ENCODE measurements around the gene INSC. TPM values are rescaled to one million over a fixed set of nuclear protein-coding genes. Genes with fewer than 3 reads are reported as not detected.

Gene INSC
- total and polyA plus RNA-seq, 2 experiments from 2014 or later, result 0.97 to 1.5 TPM

DNA sequence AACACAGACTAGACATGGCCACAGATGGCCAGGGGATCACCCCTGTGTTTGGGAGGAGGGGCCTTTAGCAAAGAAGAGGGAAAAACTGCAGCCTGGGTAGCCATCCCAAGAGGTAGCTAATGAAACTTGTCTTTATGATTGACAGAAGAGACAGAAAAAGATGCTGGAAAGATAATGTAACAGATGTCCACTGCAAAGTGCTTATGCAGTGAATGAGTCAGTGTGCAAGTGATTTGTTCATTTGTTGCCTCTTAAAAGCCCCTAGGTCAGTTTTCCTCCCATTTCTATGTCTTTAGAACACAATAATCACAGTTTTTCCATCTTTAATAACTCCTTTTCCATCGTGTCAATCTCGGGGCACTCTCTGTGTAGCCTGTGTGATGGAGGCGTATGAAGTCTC is 57.2 kb downstream of the INSC start:
- DNase-seq (ENCODE audit: low spot score) (no peak), ATAC-seq (no peak)
- Histone ChIP-seq H3K27ac (ENCODE audit: low read depth) (no peak overlapping the region), H3K79me2 (replicated peaks; ENCODE audit: insufficient read depth) (no peaks in the 10 kb centered on the region), H3K27me3 (ENCODE audit: insufficient read depth) (no peaks in the 10 kb centered on the region), H3K4me2 (no peak overlapping the region), H3F3A (replicated peaks; ENCODE audit: low read depth) (no peaks in the 10 kb centered on the region), H3K4me1 (ENCODE audit: insufficient read depth) (no peaks in the 10 kb centered on the region), H4K20me1 (replicated peaks; ENCODE audit: insufficient read depth) (no peaks in the 10 kb centered on the region), H3K9me2 (ENCODE audit: insufficient read depth) (no peaks in the 10 kb centered on the region), H2AFZ (no peak overlapping the region), H3K4me3 (no peak overlapping the region), H3K36me3 (ENCODE audit: insufficient read depth) (no peaks in the 10 kb centered on the region)
- no peaks in the 10 kb centered on the region for H3K36me3 Mint-ChIP-seq (ENCODE audit: low read depth)
- H3K9me3 Mint-ChIP-seq, result no peaks in the 10 kb centered on the region
- H3K4me3 Mint-ChIP-seq, result no peak overlapping the region
- no peaks in the 10 kb centered on the region for H3K4me1 Mint-ChIP-seq
- no peak overlapping the region for H3K27ac Mint-ChIP-seq
- TF ChIP-seq, protein P1, sequence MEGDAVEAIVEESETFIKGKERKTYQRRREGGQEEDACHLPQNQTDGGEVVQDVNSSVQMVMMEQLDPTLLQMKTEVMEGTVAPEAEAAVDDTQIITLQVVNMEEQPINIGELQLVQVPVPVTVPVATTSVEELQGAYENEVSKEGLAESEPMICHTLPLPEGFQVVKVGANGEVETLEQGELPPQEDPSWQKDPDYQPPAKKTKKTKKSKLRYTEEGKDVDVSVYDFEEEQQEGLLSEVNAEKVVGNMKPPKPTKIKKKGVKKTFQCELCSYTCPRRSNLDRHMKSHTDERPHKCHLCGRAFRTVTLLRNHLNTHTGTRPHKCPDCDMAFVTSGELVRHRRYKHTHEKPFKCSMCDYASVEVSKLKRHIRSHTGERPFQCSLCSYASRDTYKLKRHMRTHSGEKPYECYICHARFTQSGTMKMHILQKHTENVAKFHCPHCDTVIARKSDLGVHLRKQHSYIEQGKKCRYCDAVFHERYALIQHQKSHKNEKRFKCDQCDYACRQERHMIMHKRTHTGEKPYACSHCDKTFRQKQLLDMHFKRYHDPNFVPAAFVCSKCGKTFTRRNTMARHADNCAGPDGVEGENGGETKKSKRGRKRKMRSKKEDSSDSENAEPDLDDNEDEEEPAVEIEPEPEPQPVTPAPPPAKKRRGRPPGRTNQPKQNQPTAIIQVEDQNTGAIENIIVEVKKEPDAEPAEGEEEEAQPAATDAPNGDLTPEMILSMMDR (conservative IDR thresholded peaks at IDR 0.05; ENCODE audit: low read depth in 2 of 2), result no peak
- TF ChIP-seq POLR2AphosphoS5 (IDR thresholded peaks at IDR 0.05; ENCODE audit: low read depth) (no peak), JUNB (IDR thresholded peaks at IDR 0.05; ENCODE audit: unreplicated experiment) (no peak), STAT1 (IDR thresholded peaks at IDR 0.05; ENCODE audit: unreplicated experiment) (no peak), ZNF114 (CRISPR knock-in tag; IDR thresholded peaks at IDR 0.05) (no peak), NANOG (IDR thresholded peaks at IDR 0.05; ENCODE audit: borderline replicate concordance) (no peak), EZH2 (IDR thresholded peaks at IDR 0.05; ENCODE audit: low read depth, unreplicated experiment) (no peak), ZNF331 (CRISPR knock-in tag; IDR thresholded peaks at IDR 0.05; ENCODE audit: low read depth) (no peak), EZH2phosphoT487 (IDR thresholded peaks at IDR 0.05; ENCODE audit: unreplicated experiment) (no peak), CREB1 (CRISPR knock-in tag; IDR thresholded peaks at IDR 0.05; ENCODE audit: low read depth) (no peak)
- TF ChIP-seq, protein P2, sequence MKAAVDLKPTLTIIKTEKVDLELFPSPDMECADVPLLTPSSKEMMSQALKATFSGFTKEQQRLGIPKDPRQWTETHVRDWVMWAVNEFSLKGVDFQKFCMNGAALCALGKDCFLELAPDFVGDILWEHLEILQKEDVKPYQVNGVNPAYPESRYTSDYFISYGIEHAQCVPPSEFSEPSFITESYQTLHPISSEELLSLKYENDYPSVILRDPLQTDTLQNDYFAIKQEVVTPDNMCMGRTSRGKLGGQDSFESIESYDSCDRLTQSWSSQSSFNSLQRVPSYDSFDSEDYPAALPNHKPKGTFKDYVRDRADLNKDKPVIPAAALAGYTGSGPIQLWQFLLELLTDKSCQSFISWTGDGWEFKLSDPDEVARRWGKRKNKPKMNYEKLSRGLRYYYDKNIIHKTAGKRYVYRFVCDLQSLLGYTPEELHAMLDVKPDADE (IDR thresholded peaks at IDR 0.05), result no peak
- TF ChIP-seq, protein P3, sequence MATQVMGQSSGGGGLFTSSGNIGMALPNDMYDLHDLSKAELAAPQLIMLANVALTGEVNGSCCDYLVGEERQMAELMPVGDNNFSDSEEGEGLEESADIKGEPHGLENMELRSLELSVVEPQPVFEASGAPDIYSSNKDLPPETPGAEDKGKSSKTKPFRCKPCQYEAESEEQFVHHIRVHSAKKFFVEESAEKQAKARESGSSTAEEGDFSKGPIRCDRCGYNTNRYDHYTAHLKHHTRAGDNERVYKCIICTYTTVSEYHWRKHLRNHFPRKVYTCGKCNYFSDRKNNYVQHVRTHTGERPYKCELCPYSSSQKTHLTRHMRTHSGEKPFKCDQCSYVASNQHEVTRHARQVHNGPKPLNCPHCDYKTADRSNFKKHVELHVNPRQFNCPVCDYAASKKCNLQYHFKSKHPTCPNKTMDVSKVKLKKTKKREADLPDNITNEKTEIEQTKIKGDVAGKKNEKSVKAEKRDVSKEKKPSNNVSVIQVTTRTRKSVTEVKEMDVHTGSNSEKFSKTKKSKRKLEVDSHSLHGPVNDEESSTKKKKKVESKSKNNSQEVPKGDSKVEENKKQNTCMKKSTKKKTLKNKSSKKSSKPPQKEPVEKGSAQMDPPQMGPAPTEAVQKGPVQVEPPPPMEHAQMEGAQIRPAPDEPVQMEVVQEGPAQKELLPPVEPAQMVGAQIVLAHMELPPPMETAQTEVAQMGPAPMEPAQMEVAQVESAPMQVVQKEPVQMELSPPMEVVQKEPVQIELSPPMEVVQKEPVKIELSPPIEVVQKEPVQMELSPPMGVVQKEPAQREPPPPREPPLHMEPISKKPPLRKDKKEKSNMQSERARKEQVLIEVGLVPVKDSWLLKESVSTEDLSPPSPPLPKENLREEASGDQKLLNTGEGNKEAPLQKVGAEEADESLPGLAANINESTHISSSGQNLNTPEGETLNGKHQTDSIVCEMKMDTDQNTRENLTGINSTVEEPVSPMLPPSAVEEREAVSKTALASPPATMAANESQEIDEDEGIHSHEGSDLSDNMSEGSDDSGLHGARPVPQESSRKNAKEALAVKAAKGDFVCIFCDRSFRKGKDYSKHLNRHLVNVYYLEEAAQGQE (IDR thresholded peaks at IDR 0.05; ENCODE audit: unreplicated experiment), result no peak
- TF ChIP-seq, protein P4, sequence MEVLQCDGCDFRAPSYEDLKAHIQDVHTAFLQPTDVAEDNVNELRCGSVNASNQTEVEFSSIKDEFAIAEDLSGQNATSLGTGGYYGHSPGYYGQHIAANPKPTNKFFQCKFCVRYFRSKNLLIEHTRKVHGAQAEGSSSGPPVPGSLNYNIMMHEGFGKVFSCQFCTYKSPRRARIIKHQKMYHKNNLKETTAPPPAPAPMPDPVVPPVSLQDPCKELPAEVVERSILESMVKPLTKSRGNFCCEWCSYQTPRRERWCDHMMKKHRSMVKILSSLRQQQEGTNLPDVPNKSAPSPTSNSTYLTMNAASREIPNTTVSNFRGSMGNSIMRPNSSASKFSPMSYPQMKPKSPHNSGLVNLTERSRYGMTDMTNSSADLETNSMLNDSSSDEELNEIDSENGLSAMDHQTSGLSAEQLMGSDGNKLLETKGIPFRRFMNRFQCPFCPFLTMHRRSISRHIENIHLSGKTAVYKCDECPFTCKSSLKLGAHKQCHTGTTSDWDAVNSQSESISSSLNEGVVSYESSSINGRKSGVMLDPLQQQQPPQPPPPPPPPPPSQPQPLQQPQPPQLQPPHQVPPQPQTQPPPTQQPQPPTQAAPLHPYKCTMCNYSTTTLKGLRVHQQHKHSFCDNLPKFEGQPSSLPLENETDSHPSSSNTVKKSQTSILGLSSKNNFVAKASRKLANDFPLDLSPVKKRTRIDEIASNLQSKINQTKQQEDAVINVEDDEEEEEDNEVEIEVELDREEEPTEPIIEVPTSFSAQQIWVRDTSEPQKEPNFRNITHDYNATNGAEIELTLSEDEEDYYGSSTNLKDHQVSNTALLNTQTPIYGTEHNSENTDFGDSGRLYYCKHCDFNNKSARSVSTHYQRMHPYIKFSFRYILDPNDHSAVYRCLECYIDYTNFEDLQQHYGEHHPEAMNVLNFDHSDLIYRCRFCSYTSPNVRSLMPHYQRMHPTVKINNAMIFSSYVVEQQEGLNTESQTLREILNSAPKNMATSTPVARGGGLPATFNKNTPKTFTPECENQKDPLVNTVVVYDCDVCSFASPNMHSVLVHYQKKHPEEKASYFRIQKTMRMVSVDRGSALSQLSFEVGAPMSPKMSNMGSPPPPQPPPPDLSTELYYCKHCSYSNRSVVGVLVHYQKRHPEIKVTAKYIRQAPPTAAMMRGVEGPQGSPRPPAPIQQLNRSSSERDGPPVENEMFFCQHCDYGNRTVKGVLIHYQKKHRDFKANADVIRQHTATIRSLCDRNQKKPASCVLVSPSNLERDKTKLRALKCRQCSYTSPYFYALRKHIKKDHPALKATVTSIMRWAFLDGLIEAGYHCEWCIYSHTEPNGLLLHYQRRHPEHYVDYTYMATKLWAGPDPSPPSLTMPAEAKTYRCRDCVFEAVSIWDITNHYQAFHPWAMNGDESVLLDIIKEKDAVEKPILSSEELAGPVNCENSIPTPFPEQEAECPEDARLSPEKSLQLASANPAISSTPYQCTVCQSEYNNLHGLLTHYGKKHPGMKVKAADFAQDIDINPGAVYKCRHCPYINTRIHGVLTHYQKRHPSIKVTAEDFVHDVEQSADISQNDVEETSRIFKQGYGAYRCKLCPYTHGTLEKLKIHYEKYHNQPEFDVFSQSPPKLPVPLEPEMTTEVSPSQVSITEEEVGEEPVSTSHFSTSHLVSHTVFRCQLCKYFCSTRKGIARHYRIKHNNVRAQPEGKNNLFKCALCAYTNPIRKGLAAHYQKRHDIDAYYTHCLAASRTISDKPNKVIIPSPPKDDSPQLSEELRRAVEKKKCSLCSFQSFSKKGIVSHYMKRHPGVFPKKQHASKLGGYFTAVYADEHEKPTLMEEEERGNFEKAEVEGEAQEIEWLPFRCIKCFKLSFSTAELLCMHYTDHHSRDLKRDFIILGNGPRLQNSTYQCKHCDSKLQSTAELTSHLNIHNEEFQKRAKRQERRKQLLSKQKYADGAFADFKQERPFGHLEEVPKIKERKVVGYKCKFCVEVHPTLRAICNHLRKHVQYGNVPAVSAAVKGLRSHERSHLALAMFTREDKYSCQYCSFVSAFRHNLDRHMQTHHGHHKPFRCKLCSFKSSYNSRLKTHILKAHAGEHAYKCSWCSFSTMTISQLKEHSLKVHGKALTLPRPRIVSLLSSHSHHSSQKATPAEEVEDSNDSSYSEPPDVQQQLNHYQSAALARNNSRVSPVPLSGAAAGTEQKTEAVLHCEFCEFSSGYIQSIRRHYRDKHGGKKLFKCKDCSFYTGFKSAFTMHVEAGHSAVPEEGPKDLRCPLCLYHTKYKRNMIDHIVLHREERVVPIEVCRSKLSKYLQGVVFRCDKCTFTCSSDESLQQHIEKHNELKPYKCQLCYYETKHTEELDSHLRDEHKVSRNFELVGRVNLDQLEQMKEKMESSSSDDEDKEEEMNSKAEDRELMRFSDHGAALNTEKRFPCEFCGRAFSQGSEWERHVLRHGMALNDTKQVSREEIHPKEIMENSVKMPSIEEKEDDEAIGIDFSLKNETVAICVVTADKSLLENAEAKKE (CRISPR knock-in tag; IDR thresholded peaks at IDR 0.05), result no peak
- H3K27me3 Mint-ChIP-seq (ENCODE audit: insufficient read depth, low read depth, poor library complexity), result peaks cover 3% of the 10 kb centered on the region

Measured in GM23338 (cell line).